Fibroblast of peridontal ligament (primary cell): Measurements from ENCODE around the gene FAHD2A.
"Not testable (repeated sequence)": the region's sequence is repeated elsewhere in the genome, so short reads cannot be mapped to it uniquely, and the experiment has no call there.

Experiments
- DNase-seq: peaks from one replicate; pipeline ENCODE4 v3.0.0-alpha.2; 2010; ENCODE audit errors: extremely low read depth

Gene FAHD2A, protein sequence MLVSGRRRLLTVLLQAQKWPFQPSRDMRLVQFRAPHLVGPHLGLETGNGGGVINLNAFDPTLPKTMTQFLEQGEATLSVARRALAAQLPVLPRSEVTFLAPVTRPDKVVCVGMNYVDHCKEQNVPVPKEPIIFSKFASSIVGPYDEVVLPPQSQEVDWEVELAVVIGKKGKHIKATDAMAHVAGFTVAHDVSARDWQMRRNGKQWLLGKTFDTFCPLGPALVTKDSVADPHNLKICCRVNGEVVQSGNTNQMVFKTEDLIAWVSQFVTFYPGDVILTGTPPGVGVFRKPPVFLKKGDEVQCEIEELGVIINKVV

DNA sequence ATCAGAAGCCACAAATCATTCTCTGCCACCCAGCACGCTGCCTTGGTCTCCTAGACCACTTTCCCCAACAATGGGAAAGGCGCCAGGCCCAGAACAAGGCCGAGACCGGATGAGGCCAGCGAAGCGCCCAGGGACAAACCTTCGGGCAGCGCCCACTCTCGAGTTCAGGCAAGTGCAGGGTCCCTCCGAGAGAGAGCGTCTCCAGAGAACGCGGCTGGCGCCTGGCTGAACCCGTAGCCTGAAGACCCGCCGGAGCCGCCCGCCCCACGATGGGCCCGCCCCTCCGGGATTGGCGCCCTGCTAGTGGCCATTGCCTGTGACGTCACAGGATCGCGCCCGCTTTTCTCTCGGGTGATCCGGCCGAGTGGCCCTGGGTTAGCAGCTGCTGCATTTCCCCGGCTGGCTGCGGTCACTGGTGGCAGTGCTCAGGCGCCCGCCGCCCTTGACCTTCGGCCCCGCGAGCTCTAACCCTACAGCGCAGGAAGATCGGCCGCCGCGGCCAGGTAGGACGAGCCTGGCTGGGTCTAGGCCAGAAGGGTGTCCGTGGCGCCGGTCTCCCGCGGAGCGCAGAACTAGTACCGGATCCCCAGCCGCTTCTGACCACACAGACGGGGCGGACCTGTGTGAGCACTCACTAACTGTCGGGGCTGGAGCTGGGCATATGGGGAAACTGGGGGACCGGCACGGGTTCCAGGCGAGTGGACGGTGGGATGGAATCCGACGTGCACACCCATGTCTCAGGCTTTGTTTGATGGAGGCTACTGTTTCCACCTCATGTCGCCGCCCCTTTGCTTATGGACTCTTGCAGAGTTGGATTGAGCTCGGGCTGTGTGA is at the start of gene FAHD2A:
Gene FAHD2A (plus strand): TSS at position 339 of the 834 bp plus-strand sequence. CDS start 2,851 bp downstream, outside the sequence.
- DNase-seq: peak; percentile 81

DNA sequence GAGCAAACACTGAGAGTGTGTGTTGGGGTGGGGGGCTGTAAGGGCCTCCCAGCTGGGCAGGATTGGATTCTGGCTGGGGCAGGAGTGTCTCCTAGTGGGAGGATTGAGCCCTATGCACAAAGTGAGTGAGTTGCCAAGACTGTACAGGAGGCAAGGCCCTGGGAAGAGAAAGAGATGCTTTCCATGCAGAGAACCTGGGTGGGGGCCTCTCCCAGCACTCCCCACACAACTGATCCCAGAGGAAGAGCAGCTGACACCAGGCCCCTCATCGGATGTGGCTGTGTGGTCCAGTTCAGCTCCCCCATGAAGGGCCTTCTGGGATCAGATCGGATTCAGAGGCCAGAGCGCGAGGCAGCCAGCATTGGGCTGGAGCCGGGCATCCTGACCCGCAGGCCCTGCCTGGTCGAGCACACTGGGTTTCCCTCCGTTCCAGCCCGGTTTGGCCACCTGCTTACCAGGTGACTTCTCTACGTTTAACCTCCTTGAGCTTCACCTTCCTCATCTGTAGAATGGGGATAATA is 49.4 kb upstream of the FAHD2A start:
- no peak for DNase-seq

DNA sequence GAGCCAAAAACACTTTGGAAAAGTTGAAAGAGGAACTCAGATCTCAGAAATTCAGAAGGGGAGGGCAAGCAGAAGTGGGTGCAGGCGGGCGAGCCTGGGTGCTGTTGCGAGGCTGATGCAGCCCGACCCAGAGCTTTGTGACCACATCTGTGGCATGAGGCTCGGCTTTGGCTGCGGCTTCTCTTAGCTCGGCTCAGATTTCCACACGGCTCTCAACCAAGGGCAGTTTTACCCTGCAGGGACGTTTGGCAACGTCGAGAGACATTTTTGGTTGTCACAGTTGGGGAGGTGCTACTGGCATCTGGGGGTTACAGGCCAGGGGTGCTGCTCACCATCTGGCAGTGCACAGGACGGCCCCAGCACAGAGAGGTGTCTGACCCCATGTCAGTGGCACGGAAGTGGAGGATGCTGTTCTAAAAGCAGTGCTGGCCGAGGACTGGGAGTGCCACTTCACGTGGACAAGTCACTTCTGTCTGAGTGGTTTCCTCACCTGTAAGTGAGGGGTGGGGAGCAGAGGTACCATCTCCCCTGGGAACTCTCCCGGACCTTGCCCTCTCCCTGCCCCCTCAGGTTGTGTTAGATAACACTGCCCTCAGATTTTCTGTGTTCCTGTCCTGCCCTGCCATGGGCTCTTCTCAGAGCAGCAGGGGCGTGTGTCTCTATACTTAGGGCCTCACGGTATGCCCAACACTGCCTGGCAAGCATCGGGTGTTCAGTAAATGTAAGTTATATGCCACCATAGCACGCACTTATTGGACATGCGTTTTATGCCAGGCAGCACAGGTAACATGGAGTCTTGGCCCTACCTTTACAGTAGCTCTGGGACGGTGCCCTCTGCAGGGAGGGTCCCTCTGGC is 48.7 kb upstream of the FAHD2A start:
- no peak for DNase-seq

DNA sequence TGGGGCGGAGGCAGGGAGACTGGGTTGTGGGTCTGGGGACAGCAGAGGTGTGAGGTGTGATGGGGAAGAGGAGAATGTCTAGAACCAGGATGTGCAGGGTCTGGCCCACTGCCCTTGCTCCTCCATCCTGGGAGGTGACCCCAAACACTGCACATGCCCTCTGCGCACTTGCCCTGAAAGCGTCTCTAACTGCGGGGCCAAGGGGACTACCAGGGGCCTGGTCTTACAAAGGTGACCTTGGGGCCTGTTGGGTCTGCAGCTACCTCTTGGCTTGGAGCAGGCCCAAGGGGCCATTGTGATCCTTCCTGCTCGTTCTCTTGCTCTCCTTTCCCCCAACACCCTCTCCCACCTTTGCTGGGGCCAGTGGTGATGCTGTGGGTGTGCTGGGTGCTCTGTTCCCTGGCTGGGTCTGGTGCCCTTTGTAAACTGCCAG is 48.0 kb upstream of the FAHD2A start:
- no peak for DNase-seq

DNA sequence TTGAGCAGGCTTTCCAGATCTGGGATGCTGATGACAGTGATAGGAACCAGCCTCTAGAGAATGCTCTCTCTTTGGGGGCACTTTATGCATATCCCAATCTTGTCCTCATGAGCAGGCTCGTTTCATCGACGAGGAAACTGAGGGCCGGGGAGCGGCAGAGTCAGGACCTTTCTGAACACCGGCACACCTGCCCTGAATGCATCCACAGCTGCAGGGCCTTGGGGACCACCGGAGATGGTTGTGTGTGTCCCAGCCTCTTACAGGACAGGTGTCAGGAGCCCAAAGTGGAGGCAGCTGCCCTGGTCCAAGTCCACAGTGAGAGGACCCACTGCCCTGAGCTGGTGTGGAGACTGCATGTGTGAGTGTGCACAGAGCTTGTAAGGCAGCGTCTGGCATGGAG is 47.6 kb upstream of the FAHD2A start:
- DNase-seq: no peak

DNA sequence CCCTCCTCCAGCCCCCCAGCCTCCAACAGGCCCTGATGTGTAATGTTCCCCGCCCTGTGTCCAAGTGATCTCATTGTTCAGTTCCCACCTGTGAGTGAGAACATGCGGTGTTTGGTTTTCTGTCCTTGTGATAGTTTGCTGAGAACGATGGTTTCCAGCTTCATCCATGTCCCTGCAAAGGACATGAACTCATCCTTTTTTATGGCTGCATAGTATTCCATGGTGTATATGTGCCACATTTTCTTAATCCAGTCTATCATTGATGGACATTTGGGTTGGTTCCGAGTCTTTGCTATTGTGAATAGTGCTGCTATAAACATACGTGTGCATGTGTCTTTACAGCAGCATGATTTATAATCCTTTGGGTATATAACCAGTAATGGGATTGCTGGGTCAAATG is 47.0 kb upstream of the FAHD2A start:
- not testable (repeated sequence) for DNase-seq

DNA sequence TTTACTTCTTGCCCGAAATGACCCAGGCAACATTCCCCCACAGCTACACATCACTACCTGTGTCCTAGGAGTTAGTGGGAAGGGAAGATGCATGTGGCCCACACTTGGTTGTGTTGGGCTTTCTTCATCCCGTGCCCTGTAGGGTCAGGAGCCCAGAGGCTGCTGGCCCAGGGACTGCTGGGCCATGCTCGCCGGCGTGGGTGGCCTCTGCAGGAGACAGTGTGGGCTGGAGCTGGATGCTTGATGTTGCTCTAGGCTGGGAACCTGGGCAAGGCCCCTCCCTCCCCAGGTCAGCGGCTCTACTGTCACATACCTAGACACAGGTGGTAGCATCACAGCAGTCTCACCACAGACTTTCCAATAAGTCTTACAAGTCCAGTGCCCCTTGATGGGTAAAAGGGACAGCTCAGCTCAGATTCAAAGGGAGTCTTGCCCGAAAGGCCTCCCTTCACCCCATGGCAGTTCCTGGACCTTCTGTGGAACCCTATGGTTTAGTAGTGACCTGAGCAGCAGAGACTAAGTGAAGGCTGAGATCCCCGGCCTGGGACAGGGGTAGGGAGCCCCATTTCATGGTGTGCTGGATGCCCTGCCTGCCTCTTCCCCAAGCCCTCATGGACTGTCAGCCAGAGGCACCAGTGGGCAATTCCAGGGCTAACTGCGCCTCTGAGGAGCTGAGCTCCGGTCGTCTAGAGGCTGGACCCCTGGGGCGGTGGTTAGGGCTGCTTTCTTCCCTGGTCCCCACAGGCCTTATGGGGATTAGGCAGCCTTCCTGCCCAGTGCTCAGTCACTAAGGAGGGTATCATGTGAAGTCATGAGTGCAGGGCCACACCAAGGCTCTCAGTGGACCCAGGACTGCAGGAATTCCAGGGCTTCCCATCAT is 45.4 kb upstream of the FAHD2A start:
- DNase-seq: no peak

DNA sequence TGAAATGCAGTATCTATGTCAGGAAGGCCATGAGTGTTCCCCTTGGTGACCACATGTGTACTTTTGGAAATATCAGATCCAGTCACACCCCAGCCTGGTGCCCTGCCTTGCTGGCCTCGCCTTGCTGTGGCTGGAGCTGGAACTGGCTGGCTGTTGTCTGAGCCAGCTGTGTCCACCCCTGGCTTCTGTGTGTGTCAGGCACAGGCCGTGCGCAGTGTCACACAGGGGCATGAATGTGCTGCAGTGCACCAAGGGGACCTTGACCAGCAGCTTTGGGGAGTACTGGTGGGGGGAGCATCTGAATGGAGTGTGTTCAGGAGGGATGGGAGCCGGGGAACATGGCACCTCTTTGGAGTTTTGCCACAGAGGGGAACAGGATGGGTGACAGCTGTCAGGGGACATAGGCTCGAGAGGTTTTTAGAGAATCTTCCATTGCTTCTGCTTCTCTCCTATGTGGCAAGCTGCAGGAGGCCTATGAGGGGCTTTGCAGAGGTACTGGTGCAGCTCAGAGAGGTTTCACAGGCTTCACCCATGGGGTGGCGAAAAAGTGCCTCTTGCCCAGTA is 44.7 kb upstream of the FAHD2A start:
- DNase-seq: no peak

DNA sequence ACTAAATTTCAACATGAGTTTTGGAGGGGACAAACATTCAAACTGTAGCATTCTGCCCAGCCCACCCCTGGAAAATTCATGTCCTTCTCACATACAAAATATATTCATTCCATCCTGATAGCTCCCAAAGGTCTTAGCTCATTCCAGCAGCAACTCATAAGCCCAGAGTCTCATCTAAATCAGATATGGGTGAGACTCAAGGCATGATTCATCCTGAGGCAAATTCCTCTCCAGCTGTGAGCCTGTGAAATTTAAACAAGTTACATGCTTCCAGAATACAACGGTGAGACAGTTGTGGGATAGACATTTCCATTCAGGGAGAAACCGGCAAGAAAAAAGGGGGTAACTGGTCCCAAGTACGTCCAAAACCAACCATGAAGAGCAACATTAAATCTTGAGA is 43.5 kb upstream of the FAHD2A start:
- peak; percentile 59 for DNase-seq

DNA sequence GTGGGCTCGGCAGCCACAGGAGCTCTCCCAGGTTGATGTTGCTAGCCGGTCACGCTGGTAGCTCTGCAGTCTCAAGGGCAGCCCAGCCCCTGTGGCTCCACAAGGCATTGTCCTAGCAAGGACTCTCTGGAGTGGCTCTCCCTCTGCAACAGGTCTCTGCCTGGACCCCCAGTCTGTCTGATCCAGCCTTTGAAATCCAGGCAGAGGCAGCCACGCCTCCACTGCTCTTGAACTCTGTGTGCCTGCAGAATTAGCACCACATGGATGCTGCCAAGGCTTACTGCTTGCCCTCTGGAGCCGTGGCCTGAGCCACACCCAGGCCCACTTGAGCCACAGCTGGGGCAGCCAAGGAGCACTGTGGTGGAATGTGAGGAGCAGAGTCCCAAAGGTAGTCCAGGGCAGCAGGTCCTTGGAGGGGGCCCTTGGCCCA is 43.0 kb upstream of the FAHD2A start:
- no peak for DNase-seq

DNA sequence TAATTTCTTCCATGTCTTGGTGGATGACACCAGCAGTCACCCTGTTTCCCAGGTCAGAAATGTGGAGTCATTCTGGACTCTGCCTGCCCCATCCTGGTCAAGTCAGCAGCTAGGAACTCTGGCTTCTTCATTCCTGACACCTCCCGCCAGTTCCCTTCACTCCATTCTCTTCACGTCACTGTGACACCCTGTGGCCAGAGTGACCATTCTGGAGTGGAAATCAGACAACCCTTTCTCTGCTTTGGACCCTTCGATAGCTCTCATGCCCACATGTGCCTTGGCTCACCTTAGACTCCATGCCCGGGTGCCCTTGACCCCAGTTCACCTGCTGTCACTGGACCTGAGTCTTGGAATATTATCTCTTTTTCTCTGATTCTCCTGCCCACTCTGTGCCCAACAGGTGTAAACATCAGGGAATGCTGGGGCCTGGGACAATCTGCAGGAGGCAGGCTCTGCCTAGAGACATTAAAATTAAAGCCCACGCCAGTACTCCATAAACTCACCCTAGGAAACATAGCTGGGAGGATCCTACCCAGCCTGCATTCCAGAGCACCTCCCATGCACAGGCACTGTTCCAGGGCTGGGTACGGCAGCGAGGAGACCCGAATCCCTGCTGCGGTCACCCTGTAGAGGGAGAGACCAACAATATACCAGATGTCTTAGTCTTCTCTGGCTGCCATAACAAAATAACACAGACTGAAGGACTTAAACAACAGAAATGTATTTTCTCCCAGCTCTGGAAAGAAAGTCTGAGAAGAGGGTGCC is 41.1 kb upstream of the FAHD2A start:
- DNase-seq: no peak

DNA sequence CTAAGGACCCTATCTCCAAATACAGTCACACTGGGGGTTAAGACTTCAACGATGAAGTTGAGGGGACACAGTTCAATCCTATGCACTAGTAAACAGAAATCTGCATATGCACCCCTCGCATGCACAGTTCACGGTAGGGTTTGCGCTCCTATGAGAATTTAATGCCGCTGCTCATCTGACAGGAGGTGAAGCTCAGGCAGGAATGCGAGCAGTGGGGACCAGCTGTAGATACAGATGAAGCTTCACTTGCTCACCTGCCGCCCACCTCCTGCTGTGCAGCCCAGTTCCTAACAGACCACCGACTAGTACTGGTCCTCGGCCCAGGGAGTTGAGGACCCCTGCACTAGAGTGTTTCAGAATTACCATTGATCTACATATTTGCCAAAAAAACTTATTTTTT is 40.0 kb upstream of the FAHD2A start:
- DNase-seq: no peak

DNA sequence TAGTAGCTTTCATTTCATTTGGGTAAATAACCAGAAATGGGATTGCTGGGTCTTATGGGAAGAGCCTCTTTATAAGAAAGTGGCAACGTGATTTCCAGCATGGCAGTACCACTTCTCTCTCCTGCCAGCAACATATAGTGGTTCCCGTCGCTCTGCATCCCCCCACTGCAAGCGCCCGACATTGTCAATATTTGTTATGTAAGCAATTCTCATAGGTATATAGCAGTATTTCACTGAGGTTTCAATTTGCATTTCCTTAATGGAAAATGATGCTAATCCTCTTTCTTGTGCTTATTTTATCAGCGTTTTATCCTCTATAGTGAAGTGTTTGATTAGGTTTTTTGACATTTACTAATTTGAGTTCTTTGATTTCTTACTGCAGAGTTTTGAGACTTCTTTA is 36.0 kb upstream of the FAHD2A start:
- DNase-seq: no peak

DNA sequence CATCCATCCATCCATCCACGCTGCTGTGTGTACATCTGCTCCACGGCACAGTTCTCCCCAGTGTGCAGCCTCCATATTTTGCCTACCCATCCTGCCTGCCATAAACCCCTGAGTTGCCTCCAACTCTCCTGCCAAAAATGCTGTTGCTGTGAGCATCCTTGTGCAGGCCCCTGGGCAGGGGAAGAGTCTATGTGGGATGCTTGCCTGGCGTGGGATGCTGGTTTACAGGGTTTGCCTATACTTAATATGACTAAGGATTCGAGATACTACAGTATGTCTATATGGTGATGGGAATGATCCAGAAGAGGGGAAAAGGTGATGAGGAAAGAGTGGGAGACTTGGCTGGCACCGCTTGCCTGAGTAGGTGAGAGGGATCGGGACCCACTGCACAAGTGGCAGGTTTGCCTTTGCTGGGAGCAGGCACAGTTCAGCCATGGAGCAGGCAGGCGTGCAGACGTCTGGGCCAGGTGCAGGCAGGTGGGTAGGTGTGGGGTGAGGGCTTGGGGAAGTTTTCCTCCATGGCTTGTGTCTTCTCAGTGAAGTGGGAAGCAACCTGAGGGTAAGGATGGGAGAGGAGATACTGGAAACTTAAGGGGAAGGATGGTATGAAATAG is 30.2 kb upstream of the FAHD2A start:
- DNase-seq: no peak

DNA sequence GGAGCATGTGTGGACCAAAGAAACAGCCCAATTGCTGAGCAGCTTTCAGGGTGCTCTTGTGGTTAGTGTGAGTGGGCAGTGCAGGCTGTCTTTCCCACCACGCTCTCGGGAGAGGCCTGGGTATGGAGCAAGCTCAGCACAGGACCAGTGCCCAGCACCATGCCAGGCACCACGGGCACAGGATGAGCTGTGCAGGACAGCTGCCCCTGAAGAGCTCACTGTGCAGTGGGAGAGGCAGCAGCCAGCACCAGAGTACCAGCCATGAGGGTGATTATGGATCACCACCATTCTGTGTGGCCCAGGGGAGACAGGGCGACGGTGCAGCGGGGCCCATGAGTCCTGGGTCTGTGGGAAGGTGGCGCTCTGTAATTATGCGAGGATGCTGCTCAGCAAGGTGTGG is 29.7 kb upstream of the FAHD2A start:
- no peak for DNase-seq

DNA sequence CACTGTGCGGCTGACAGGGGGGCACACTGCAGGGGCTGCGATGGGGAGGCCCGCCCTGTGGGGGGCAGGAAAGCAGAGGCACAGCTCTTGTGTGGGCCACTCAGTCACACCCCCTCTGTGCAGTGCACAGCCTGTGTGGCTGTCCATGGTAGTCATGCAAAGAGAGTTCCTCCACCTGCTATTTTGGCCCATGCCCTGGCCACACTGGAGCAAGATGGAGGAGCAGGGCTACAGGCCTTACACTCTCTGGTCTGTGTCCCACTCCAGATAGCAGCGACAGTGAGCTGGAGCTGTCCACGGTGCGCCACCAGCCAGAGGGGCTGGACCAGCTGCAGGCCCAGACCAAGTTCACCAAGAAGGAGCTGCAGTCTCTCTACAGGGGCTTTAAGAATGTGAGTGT is 28.5 kb upstream of the FAHD2A start:
- DNase-seq: no peak

DNA sequence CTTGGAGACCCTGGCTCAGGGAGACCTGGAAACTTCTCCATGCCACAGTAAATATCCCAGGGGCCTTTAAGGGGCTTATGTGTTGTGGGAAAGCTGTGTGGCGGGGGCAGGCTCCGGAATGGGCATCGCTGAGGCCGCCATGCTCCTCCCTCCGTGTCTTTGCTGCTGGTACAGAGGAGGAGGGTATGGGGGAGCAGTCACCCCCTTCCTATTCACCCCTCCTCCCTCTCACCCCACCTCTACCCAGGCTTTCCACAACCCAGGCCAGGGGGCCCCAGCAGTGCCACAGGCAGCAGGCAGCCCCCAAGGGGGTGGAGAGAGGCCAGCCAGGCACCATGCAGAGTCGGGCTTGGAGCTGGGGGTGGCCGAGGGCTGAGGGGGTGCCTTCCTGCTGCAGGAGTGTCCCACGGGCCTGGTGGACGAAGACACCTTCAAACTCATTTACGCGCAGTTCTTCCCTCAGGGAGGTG is 28.0 kb upstream of the FAHD2A start:
- no peak for DNase-seq

DNA sequence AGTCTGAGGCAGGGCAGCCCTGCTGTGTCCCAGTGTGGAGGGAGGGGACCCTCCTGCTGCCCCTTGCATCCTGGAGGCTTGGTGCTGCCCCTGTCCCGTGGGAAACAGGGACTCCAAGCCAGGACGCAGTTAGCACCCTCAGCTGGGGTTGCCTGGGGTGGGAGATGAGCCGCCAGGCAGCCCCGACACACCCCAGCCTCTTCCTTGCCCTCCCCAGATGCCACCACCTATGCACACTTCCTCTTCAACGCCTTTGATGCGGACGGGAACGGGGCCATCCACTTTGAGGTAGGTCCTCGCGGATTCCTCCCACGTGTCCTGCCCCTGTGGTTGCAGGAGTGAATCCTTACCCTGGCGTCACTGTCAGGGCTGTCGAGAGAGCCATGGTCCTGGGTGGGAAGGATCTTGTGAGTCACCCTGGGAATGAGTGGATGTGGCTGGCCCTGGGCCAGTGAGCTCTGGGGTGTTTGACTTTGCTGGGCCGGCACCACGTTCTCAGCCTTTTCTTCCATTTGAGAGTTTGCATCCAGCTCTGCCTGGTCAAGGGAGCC is 27.5 kb upstream of the FAHD2A start:
- no peak for DNase-seq
